Kidney epithelial cell (primary cell): Measurements from ENCODE around the gene TMEM129. TPM values are rescaled to one million over a fixed set of nuclear protein-coding genes. Genes with fewer than 3 reads are reported as not detected.
A peak's percentile ranks its signal among the peaks of the same experiment; 100 is the strongest.

Experiments used
- DNase-seq: peaks from one replicate; pipeline ENCODE4 v3.0.0-alpha.2; 2010; ENCODE audit warnings: low read depth
- H3K27me3 ChIP-seq: 2 replicates; pipeline ENCODE4 v1.6.0; 2011; ENCODE audit warnings: low read length; ENCODE audit not compliant: control insufficient read depth, insufficient read depth
- H3K36me3 ChIP-seq: 2 replicates; pipeline ENCODE4 v1.5.1; 2011; ENCODE audit warnings: low read length; ENCODE audit not compliant: control insufficient read depth, insufficient read depth
- H3K4me3 ChIP-seq: 2 replicates; pipeline ENCODE4 v1.5.1; 2011; ENCODE audit warnings: low read depth, mild to moderate bottlenecking, control low read depth, low read length
- total RNA-seq: library from RNA; depleted of rRNA; stranded (reverse); fragments of >200 nt; gene quantifications from 2 replicates; pipeline ENCODE4 v1.2.3, GENCODE V29; 2015
- TF ChIP-seq, protein P1 (sequence below): IDR thresholded peaks from 2 replicates; pipeline ENCODE4 v1.5.1; 2011; ENCODE audit warnings: mild to moderate bottlenecking, moderate library complexity, low read length, control low read depth, inconsistent platforms; ENCODE audit not compliant: insufficient read depth, poor library complexity, severe bottlenecking

TMEM129 gene
- total RNA-seq, 1 donor from 2014 or later: 63.5 TPM

DNA sequence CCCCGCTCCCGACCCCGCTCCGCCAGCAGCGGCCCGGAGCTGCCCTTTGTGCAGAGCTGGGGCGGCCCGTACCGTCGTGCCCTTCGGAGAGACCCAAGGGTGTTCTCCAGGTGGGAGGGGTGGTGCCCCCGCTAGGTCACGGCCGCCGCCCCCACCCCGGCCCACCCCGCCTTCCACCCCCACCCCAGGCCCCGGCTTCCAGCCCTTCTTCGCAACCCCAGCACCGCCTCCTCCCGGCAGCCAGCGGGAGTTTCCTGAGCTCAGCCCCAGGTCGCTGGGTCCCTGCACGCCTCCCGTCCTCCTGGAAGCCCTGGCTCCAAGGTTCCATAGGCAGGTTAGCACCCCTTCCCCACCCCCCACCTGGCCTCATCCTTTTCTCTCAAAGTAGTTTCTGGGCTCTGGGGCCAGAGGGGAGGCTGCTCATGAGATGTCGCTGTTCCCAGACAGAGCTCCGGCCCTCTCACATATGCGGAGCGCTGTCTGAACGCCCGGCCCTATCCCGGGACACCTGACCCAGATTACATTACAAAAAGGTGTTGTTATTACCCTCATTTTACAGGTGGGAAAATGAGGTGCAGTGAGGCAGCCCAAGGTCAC, 46.7 kb upstream of the TMEM129 start:
- TF ChIP-seq, protein P1, sequence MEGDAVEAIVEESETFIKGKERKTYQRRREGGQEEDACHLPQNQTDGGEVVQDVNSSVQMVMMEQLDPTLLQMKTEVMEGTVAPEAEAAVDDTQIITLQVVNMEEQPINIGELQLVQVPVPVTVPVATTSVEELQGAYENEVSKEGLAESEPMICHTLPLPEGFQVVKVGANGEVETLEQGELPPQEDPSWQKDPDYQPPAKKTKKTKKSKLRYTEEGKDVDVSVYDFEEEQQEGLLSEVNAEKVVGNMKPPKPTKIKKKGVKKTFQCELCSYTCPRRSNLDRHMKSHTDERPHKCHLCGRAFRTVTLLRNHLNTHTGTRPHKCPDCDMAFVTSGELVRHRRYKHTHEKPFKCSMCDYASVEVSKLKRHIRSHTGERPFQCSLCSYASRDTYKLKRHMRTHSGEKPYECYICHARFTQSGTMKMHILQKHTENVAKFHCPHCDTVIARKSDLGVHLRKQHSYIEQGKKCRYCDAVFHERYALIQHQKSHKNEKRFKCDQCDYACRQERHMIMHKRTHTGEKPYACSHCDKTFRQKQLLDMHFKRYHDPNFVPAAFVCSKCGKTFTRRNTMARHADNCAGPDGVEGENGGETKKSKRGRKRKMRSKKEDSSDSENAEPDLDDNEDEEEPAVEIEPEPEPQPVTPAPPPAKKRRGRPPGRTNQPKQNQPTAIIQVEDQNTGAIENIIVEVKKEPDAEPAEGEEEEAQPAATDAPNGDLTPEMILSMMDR: peak; percentile 55
- H3K4me3 ChIP-seq: peak overlapping the region; percentile 4
- H3K27me3 ChIP-seq: peaks cover 34% of the 10 kb centered on the region
- DNase-seq: no peak
- H3K36me3 ChIP-seq: no peaks in the 10 kb centered on the region

DNA sequence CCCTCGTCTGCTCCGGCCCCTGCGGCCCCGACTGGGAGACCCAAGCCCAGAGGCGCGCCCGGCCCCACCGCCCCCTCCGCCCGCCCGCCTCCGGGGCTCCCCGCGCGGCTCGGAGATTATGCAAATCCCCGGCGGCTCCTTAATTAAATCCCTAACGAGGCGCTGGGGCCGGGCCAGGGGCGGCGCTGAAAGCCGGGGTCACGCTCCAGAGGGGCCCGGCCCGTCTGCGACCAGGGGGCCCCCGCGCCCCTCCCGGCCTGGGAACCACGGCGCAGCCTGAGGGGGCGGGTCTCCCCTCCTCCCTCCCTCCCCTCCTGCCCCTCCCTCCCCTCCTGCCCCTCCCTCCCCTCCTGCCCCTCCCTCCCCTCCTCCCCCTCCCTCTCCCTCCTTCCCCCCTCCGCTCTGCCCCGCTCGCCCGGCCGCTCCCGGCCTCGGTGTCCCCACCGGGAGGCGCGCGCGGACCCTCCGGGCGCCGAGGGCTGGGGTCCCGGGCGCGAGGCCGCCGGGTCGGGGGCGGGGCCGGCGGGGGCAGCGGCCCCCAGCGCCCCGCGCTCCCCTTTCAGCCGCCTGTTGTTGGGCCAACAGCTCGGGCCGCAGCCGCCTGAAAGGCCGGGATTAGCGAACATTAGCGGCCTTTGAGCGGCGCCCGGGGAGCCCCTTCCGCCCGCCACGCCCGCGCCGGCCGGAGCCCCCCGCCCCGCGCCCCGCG, 46.1 kb upstream of the TMEM129 start:
- H3K27me3 ChIP-seq: peaks cover 32% of the 10 kb centered on the region
- TF ChIP-seq, protein P1: no peak
- H3K36me3 ChIP-seq: no peaks in the 10 kb centered on the region
- peak overlapping the region; percentile 4 for H3K4me3 ChIP-seq
- DNase-seq: no peak

DNA sequence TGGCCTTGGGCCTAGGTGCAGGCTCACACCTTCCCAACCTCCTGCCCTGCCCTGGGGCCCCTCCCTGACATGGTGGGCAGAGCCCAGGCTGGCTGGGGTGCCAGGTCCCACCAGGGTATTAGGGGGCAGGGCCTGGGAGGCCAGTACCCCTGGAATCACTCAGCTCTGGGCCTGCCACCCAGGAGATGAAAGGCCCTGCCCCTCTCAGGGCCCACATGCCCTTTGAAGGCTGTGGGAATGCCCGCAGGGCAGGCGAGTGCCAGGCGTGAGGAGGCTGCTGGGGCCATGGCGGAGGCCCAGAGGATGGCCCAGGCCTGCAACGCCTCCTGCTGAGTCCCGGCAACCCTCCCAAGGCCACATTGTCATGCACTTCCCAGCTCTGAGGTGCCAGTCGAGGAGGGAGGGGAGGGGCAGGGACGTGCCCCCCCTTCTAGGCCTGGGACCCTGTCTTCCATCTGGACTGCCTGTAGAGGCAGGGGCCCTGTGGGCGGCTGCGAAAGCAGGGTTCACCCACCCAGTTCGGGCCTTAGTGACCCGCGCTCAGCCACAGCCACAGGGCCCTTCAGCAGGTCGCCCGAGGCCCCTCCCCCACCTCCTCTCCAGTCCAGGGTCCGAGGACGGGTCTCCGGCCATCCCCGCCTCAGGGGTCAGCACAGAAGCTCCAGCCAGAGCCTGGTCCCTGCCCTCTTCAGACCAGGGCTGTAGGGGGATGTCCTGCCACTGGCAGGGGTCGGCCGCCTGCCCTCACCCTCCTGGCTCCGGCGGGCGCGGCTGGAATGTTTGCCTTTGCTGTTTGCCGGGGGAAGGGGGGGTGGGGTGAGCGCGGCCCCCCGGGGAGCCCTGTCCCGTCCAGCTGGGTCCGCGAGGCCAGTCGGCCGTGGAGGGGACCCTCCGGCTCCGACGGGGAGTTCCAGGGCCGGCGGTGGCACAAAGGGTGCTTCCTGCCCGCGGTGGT, 45.3 kb upstream of the TMEM129 start:
- DNase-seq: no peak
- Histone ChIP-seq H3K36me3 (no peaks in the 10 kb centered on the region), H3K4me3 (no peak overlapping the region), H3K27me3 (peaks cover 28% of the 10 kb centered on the region)
- TF ChIP-seq, protein P1: no peak

DNA sequence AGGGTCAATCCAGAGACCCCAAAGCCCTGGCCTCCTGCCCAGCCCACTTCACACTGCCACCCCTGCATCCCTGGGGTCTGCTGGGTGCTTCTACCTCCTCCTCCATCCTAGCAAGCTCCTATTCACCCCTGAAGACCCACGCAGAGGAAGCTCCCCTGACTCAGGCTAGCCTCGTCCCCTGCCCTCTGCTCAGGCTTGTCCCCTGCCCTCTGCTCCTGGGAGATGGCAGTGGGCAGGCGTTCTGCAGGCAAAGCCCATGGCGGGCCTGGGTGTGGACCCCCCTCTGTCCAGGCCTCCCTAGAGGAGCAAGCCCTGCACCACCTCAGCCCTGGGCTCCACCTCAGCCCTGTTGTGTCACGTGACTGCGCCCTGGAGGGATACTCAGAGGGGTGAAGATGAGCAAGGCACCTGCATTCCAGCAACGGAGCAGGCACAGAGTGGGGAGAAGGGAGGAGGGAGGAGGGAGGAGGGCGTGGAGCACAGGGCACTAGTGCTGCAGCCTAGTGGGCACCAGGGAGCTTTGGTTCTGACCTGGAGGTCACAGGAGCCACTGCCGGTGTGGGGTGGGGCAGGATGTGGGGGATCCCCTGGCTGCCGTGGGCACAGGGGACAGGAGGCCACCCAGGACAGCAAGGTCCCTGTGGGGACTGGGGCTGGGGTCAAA, 44.4 kb upstream of the TMEM129 start:
- Histone ChIP-seq H3K27me3 (peaks cover 22% of the 10 kb centered on the region), H3K4me3 (no peak overlapping the region), H3K36me3 (no peaks in the 10 kb centered on the region)
- TF ChIP-seq, protein P1: no peak
- no peak for DNase-seq

DNA sequence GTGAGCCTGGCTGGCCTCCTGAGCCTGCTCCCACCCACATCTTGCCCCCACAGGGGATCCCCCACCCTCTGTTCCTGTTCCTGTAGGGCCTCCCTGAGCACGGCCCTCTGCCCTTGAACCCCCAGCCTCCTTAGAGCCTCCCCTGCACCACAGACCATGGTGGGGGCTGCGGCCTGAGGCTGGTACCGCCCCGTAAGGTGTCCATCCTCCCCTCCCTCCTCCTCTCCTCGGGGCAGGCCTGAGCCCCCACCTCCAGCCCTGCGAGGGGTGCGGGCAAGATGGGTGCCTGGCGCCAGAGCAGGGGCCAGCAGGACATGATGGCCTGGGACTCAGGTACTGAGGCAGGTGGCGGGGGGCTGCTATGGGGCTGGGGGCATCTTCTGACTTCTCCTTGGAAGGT, 43.5 kb upstream of the TMEM129 start:
- no peak for DNase-seq
- TF ChIP-seq, protein P1: no peak
- Histone ChIP-seq H3K4me3 (no peak overlapping the region), H3K27me3 (peaks cover 13% of the 10 kb centered on the region), H3K36me3 (no peaks in the 10 kb centered on the region)
